ENCODE measurements around the gene DEPDC1B.

GRCh38 chr5:60703944-60704343 is 4.0 kb upstream of the DEPDC1B start:
- no peak for TF ChIP-seq EZH2 (IDR thresholded peaks at IDR 0.05; ENCODE audit: borderline replicate concordance, low read depth, low read length, poor library complexity, severe bottlenecking)
- TF ChIP-seq, protein P1, sequence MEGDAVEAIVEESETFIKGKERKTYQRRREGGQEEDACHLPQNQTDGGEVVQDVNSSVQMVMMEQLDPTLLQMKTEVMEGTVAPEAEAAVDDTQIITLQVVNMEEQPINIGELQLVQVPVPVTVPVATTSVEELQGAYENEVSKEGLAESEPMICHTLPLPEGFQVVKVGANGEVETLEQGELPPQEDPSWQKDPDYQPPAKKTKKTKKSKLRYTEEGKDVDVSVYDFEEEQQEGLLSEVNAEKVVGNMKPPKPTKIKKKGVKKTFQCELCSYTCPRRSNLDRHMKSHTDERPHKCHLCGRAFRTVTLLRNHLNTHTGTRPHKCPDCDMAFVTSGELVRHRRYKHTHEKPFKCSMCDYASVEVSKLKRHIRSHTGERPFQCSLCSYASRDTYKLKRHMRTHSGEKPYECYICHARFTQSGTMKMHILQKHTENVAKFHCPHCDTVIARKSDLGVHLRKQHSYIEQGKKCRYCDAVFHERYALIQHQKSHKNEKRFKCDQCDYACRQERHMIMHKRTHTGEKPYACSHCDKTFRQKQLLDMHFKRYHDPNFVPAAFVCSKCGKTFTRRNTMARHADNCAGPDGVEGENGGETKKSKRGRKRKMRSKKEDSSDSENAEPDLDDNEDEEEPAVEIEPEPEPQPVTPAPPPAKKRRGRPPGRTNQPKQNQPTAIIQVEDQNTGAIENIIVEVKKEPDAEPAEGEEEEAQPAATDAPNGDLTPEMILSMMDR (conservative IDR thresholded peaks at IDR 0.05; ENCODE audit: low read depth, low read length) = no peak
